CD4-positive, alpha-beta T cell treated with Interleukin-6 at 100 ng/mL for 8 hours (primary cell): ENCODE data around the gene ASB1.

Experiments used
- DNase-seq: peaks from one replicate; pipeline ENCODE4 v3.0.0-alpha.2; 2020; ENCODE audit warnings: mixed read lengths, low spot score

ASB1 gene, protein sequence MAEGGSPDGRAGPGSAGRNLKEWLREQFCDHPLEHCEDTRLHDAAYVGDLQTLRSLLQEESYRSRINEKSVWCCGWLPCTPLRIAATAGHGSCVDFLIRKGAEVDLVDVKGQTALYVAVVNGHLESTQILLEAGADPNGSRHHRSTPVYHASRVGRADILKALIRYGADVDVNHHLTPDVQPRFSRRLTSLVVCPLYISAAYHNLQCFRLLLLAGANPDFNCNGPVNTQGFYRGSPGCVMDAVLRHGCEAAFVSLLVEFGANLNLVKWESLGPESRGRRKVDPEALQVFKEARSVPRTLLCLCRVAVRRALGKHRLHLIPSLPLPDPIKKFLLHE

DNA sequence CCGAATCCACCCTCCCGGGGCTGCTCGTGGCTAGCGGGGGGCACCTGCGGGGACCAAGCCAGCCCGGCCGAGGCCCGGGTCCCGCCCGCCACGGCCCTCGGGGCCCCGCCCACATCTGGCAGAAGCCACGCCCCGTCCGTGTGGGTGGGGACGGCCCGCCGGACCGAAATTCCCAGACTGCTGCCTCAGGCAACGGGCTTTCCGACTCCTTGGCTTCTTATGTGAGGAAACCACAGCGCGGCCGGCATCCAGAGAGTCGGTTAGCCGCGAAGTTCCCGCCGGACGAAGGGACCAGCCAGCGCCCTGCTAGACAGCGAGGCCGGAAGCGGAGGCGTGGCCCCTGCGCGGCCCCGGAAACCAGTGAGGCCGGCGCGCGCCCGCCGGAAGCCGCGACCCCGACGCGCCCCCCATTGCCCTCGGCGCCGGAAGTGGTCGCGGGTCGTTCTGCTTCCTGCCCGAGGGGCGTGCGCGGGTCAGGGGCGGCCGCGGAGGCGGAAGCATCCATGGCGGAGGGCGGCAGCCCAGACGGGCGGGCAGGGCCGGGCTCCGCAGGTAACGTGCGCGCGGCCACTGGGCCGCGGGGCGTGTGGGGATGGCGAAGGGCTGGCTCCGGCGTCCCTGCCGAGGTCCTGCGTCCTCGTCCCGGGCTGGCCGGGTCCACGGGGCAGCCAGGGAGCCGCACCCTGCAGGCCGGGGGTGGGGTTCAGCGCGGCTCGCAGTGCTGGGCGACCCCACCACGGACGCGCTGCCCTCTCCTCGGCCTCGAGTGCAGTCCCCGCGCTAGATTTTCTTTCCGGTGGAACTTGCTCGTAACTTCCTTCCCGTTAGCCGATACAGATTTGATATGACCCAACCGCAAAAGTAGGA, at the start of gene ASB1:
ASB1 (plus strand) TSS at position 360 of the 867 bp plus-strand sequence; CDS start at position 504, 144 bp downstream.
- peak; percentile 70 for DNase-seq

DNA sequence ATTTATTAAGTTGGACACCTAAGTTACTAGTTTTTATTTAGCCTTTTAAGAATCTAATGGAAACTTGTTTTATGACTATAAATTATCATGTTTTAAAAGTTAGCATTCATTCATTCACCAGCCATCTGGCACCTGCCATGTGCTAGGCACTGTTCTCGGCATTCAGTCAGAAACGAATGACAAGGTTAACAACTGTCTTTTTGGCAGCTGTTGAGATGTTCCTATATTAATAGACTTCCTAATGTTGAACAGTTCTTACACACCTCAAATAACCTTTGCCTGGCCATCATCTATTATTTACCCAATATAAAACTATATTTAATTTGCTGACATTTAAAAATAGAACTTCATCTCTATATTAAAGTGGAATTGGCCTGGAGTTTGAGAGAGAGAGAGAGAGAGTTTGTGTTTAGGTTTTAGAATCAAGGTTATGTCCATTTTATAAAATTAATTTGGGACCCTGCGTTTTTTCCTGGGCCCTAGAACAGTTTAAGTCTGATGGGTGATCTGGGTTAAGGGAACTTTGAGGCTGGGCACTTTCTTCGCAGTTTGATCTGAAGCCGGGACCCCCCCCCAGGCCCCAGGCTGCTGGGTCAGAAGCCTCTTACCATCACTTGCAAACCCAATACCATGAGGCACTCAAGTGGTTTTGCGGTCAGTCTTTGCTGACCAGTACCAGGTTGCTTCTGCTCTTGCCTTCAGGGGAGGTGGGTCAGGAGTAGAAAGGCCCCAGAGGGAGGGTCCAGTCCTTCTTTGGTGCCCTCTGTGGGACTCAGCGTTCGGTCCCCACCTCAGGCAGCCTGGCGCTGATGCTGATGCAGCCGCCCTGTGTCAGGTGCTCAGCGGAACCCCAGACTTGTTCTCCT, 48.3 kb upstream of the ASB1 start:
- no peak for DNase-seq

DNA sequence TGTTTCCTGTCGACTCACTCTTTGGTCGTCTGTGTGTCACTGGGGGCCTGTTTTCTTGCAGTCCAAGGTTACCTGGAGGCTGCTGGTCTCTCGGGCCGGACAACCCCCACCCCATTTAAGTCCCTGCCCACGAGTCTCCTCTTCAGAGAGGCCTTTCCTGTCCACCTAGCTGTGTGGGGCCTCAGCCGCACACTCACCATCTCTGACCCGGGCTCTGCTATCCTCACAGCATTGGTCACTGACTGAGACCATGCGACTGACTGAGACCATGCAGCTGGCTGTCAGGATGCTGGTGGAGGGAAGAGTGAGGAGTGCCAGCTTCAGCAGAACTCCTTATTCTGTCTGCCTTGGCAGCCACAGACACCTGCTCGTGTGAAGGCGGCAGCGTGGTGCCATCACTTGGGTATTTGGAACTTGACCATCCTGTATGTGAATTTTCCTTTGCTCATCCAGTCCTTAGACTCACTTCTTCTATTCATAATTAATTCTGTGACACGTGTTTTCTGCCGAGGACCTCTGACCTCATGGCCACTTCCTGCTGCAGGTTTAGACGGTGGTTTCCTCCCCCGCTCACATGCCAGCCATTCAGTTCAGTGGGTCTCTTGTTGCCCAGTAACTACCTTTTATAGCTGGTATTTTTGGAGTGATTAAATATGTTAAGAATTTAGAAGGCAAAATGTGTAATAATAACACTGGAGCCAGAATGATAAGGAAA, 47.5 kb upstream of the ASB1 start:
- DNase-seq, result no peak

DNA sequence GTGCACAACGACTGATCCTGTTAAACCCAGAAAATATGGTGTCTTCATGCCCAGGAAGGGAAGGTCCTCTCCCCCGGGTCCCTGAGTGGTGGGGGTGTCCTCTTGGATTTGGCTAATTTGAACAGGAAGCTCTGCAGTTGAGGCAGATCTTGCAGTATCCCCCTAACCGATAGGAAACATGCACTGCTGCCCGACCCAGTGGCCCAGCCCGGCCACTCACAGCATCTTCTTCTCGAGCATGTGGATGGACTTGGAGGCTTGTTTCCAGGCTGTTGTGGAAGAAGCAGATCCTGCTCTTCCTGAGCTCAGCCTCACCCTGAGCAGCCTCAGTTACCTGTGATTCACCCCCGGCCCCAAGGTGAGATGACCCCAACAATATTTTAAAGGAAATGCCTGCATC, 46.4 kb upstream of the ASB1 start:
- DNase-seq, result no peak

DNA sequence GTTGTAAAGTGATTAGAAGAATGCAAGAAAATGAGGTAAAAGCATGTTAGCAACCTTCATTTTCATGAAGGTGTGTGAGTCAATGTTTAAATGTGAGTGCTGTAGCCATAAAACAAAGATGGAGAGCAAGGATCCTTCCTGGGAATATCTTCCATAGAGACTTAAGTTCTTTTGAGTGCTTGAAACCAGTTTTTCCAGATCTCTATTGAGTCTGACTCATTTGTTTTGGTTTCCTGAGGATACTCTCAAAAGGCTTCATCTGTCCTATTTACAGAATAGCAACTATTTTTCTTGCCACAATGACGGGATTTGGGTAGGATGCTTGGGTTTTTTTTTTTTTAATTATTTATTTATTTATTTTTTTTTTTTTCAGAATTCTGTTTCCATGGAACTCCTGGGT, 45.9 kb upstream of the ASB1 start:
- DNase-seq, result no peak

DNA sequence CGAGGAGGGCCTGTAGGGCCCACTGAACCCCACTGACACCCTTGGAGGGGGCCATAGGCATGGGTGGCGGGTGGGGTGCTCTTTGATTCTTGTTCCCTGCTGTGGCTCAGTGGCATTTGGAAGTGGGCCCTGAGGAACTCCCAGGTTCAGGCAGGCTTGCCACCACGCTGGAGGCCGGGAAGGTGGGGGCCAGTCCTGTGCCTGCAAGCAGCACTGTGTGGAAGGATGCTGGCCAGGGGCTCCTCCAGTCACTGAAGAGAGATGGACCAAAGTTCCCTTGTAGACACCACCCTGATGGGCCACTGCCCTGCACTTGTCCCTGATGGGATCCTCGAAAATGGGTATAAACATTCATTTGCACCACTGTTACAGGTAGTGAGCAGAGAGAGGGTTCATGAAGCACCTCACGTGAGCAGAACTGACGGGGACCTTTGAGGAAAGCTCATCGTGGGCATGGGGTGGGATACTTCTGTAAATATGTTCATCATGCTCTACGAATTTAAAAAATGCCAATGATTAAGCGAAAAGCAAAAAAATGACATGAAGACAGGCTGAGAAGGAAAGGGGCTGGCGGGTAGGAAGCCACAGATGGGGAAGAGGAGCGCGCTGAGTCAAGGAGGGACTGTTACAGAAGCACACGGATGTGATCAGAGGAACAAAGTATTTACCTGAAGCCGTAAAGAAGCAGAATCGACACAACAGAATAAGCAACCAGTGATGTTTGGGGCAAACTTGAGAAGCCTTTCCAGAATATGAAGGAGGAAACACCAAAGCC, 45.2 kb upstream of the ASB1 start:
- no peak for DNase-seq

DNA sequence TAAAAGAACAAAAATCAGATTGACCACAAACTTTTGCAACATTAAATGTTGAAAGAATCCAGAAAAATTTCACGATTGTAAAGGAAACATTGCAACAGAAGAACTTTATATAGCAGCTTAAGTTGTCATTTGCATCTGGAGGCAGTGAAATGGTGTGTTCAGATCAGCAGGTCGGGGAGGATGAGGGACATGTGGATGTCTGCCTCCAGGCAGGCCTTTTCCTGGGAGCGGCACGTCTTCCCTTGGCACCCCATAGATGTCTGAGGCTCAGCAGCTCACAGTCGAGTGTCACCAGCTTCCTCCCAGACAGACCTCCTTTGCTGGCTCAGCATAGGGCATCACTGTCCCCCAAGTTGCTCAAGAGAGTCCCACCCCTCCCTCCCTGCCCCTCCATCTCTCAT, 44.3 kb upstream of the ASB1 start:
- DNase-seq, result no peak

DNA sequence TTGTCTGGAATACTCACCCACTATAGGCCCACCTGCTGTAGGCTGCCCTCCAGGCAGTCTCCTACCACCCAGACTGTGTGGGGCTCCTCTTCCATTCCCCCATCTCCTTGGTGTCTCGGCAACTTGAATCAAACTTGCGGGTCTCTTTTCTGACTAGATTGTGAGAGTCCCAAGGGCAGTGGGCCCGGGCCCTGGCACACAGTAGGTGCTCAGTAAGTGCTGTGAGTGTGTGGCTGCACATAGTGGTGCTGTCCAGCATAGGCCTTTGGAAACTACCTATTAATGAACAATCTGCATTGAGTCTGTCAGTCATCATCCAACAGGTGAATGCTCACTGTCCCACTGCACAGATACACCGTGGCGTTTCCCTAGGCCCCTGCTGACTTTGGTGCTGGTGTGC, 43.6 kb upstream of the ASB1 start:
- no peak for DNase-seq

DNA sequence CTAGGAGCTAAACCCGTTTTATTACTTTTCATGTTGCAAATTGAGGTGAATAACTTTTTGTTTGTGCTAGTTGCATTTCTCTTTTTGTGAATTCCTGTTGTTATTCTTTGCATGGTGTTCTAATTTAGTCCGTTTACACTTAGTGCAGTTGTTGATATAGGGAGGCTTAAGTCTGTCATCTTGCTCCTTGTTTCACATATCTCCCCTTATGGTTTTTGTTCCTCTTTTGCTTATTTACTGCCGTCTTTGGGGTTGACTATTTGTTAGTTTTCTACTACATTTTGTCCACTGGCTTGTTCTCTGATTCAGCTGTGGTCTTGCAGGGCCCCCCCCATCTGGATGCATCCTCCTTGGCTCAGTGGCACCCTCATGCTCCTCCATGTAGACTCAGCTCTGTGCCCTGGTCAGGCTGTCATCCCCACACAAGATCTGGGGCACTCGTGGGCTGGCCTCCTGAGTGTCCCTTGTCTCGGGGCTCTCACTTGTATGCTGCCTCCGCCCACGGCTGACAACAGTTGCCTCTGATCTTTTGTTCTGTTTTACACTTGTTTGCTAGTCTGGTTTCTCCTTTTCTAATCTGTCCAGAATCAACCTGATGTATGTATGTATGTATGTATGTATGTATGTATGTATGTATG, 42.9 kb upstream of the ASB1 start:
- DNase-seq, result no peak

DNA sequence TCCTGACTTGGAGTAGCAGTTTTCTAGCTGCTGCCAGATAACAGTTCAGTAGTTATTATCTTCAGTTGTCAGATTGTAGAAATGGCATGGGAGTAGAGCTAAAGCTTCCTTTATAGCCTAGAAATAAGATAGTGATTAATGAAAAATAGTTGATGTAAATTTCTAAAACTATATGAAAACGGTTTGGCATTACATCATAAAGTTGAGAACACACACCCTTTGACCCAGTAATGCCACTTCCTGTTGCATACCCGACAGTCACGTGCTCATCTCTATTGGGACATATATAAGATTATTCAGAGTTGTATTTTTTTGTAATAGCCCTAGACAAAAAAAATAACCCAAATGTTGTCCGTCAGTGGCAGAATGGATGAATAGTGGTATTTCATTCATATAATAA, 39.4 kb upstream of the ASB1 start:
- DNase-seq, result no peak

DNA sequence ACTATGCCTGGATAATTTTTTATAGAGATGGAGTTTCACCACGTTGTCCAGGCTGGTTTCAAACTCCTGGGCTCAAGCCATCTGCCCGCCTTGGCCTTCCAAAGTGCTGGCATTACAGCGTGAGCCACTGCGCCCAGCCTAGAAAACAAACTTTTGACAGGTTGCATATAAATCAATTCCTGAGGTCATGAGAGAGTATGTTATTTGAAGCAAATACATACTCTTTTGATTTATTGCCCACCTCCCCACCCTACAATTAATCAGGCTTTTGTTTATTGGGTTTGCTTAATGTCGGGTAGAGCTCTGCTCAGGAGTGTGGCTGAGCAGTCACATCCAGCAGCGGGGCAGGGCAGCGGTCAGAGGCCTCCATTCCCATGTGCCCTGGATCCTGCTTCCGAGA, 37.9 kb upstream of the ASB1 start:
- DNase-seq, result no peak

DNA sequence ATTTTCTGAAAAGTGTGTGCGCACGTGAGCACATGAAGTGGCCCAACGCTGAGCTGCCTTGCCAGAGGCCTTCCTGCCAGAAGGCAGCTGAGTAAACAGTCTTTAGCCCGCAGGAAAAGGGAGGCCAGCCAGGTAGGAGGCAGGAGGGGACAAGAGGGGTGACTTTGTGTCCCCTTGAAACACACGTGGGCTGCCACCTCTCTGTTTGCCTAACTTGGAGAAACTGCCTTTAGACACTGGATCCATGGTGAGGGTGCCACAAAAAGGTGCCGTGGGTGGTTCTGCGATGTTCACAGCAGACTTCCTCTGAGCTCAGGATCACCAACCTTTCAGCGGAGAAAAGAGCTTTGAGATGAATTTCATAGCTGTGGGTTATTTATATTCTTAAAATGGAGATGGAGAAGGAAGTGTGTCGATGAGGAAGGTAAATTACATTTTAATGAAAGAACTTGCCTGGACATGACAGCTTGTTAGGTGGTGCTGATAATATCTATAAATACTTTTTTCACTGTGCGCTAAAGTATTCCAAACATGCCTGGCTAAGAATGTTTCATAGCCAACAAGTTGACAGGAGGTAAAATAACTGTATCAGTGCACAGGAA, 36.6 kb upstream of the ASB1 start:
- DNase-seq, result no peak

DNA sequence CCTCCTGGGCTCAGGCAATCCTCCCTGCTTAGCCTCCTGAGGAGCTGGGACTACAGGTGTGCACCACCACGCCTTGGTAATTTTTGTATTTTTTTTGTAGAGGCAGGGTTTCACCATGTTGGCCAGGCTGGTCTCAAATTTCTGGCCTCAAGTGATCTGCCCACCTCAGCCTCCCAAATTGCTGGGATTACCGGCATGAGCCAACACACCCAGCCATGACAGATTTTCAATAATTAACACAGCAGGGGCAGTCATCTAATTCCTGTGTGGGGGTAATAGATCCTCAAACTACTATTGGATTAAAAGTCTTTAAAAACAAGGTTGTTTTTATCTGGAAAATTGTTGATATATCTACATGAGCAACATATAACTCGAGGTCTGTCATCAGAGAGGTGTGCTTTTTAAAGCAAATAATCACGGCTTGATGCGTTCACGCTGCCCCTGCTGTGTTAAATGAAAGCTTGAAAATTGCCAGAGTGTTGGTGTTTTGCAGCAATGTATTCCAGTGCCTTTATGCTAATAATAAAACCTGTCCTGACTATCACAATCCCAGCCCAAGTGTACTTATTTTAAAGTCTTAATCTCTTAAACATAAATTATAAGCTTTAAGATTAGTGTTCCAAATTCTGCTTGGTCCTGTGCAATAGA, 35.6 kb upstream of the ASB1 start:
- DNase-seq, result no peak

DNA sequence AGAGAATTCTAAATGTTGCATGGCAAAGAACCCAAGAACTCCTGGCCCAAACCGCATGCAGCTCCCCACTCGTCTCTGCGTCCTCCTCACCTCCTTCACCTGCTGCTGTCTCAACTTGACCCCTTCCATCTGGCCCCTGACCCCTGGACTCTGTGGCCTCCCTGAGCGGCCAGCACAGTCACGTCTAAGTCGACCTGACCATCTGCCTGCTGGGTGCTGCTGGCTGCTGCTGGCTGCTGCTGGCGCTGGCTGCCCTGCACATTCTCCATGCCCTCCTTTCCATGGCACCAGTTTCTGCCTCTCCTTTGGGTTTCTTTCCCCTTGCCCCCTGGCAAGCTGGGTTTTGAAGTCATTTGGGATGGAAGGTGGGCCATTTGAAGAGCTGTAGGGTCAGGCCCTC, 30.1 kb upstream of the ASB1 start:
- no peak for DNase-seq

DNA sequence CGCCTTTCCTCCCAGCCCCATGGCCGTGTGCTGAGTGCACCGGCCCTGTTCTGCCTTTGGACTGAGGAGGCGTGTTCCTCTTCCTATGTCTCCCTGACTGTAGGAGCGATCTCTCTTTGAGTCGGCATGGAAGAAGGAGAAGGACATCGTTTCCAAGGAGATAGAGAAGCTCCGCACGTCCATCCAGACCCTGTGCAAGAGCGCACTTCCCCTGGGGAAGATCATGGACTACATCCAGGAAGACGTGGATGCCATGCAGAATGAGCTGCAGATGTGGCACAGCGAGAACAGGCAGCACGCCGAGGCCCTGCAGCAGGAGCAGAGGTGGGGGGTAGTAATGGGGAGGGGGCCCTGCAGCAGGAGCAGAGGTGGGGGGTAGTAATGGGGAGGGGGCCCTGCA, 29.4 kb upstream of the ASB1 start:
- DNase-seq, result no peak

DNA sequence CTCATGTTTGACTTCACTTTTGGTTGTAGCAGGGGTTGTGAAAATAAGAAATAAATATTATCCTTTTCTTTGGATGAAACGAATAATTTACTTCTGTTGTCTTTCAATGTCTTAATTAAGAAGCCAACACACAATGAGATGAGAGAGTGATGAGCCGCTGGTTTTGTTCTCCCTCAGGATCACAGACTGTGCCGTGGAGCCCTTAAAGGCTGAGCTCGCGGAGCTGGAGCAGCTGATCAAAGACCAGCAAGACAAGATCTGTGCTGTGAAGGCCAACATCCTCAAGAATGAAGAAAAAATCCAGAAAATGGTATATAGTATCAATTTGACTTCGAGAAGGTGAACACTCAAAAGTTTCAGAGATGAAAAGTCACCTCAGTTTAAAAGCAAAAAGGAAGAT, 28.1 kb upstream of the ASB1 start:
- DNase-seq, result no peak

DNA sequence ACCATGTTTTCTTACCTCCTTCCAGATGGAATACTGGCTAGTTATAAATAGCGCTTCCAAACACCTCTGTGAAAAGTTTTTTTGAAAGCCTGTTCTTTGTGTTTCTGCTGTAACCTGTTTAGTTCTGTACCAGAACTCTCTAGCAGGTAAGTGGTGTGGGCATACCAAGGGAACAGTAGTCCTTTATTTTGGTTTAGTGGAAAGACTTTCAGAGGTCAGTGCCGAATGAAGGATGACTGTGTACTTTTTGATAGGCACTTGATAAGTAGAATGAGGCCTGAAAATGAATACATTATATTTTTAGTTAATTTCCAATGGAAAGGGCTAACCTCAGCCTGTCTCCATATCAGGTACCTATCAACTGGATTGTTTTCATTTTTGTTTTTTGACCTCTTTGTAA, 27.6 kb upstream of the ASB1 start:
- no peak for DNase-seq

DNA sequence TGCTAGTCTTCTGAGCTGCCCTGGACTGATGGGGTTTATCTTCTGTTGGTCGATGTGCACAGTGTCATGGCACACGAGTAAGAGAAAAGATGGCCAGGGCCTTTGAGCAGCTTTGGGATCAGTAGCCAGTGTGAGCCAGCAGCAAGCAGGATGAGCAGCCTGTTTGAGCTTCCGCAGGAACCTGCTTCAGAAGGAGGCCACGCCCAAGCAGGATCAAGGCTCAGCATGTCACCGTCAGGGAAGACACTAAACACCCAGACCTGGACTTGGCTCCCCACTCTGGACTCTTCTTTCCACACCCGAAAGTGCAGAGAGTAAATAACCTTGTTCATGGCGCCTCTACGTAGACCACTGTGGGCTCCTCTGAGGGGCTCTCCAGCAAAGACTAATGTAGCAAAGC, 25.2 kb upstream of the ASB1 start:
- no peak for DNase-seq

DNA sequence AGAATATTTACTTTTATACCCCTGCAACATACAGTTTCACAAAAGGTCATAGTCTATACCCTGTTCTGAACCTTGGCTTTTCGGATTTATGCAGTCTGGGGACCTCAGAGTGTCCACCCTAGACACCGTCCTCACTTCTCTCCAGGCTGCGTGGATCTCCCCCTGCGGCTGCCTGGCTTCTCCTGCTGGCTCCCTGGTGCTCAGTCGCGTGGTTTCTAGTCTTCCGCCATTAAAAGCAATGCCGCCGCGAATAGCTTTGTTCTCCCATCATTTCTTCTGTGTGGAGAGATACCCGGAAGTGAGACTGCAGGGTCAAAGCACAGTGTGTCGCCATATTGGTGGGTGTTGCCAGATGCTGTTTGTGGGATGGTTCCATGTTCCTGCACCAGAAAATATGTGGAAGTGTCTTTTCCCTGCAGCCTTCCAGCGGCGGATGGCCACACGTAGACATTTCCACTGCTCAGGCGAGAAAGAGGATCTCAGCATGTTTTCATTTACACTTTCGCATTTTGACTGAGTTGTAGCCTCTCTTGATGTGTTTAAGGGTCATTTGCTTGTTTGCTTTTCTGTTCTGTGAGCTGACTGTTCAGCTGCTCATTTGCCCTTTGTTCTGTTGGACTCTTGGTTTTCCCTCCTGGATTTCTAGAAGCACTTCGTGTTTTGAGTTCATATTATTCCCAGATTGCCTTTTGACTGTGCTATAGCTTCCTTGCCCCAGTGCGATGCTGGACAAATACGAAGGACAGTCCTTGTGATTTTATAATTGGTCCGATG, 22.9 kb upstream of the ASB1 start:
- no peak for DNase-seq
